Adrenal gland (tissue), 5 donors: ENCODE results near the gene METTL14.

Source experiments
- CTCF ChIP-seq, 6 experiments: fragments of 450-650 bp in 4 of 6; fragments of 200-600 bp in 2 of 6; sonication (generic) in 1 of 6; IDR thresholded peaks; 1 replicate in 5 of 6; 2 replicates in 1 of 6; pipeline versions ENCODE4 v1.5.1 to v1.8.0; 2016 to 2021; ENCODE audit warnings: antibody characterized with exemption in 6 of 6, mild to moderate bottlenecking in 2 of 6, moderate library complexity in 1 of 6
- POLR2A ChIP-seq, 2 donors: fragments of 450-650 bp; IDR thresholded peaks; one replicate each; pipeline ENCODE4 v1.6.1; 2017; ENCODE audit warnings: antibody characterized with exemption in 2 of 2, mild to moderate bottlenecking in 2 of 2, moderate library complexity in 1 of 2
- donor health status: DM: no; HTN: no; CAD: no.

- TF ChIP-seq CTCF (IDR thresholded peaks at IDR 0.05) (no peak), POLR2A (IDR thresholded peaks at IDR 0.05) (no peak)
These were observed 54.0 kb downstream of the METTL14 start for GRCh38 chr4:118739022-118739713.
